Cerebellar nuclear complex (tissue), 1 donor: ENCODE measurements around the gene RNU11.
"Not testable (repeated sequence)": the region's sequence is repeated elsewhere in the genome, so short reads cannot be mapped to it uniquely, and the experiment has no call there.

Source experiments
- DNase-seq, 2 experiments: peaks; one replicate each; lab custom pipeline; 2025; lab: John Stamatoyannopoulos, UW

The RNU11 gene

GRCh38 chr1:28648474-28649198 is at the start of gene RNU11:
Gene RNU11, plus strand, starts transcription at chr1:28648600.
- peak; percentile 88 to 95 for DNase-seq

- DNase-seq = no peak
Measured at GRCh38 chr1:28601696-28602095, 46.7 kb upstream of the RNU11 start.

GRCh38 chr1:28602536-28603439 is 45.6 kb upstream of the RNU11 start:
- peak in 1 of 2 experiments; percentile 10 for DNase-seq

GRCh38 chr1:28604411-28604810 is 44.0 kb upstream of the RNU11 start:
- DNase-seq = no peak

GRCh38 chr1:28604962-28605361 is 43.4 kb upstream of the RNU11 start:
- no peak for DNase-seq

- DNase-seq = no peak
Measured at GRCh38 chr1:28606771-28607170, 41.6 kb upstream of the RNU11 start.

- DNase-seq = no peak
Measured at GRCh38 chr1:28613175-28613574, 35.2 kb upstream of the RNU11 start.

GRCh38 chr1:28631713-28632112 is 16.7 kb upstream of the RNU11 start:
- DNase-seq = no peak

GRCh38 chr1:28632560-28632959 is 15.8 kb upstream of the RNU11 start:
- no peak for DNase-seq

- DNase-seq = no peak
Measured at GRCh38 chr1:28640766-28641165, 7.6 kb upstream of the RNU11 start.

GRCh38 chr1:28642056-28642846 is 6.1 kb upstream of the RNU11 start:
- no peak for DNase-seq

- peak in 1 of 2 experiments; percentile 44 for DNase-seq
Measured at GRCh38 chr1:28642847-28643635, 5.4 kb upstream of the RNU11 start, which contains the start of gene TAF12. Gene TAF12, minus strand, starts transcription at chr1:28643067. Its CDS starts 20,986 bp downstream, at chr1:28622081.

GRCh38 chr1:28644494-28644893 is 3.9 kb upstream of the RNU11 start:
- DNase-seq = no peak

- not testable (repeated sequence) for DNase-seq
Measured at GRCh38 chr1:28645406-28645805, 3.0 kb upstream of the RNU11 start.

GRCh38 chr1:28646040-28646439 is 2.4 kb upstream of the RNU11 start:
- no peak for DNase-seq

- peak; percentile 35 to 95 for DNase-seq
Measured at GRCh38 chr1:28648008-28648473, 359 bp upstream of the RNU11 start.

GRCh38 chr1:28653063-28653462 is 4.7 kb downstream of the RNU11 start:
- not testable (repeated sequence) for DNase-seq

- DNase-seq = not testable (repeated sequence)
Measured at GRCh38 chr1:28653870-28654269, 5.5 kb downstream of the RNU11 start.

GRCh38 chr1:28655448-28656311 is 7.3 kb downstream of the RNU11 start:
- not testable (repeated sequence) for DNase-seq

- no peak for DNase-seq
Measured at GRCh38 chr1:28656335-28656734, 7.9 kb downstream of the RNU11 start.
